GM12875 (cell line): ENCODE measurements around the gene PRPS1L1.

Source experiments
- H3K4me3 ChIP-seq: one replicate; pipeline ENCODE4 v1.5.1; 2011; ENCODE audit warnings: low read depth, low read length, control low read depth
- CTCF ChIP-seq: IDR thresholded peaks from 2 replicates; pipeline ENCODE4 v1.5.1; 2011; ENCODE audit warnings: low read depth, mild to moderate bottlenecking, control low read depth, inconsistent platforms, low read length, moderate library complexity, borderline replicate concordance; ENCODE audit not compliant: insufficient read depth

Gene PRPS1L1

GRCh38 chr7:18053177-18053928 is 25.7 kb upstream of the PRPS1L1 start:
- H3K4me3 ChIP-seq = no peak overlapping the region
- TF ChIP-seq CTCF = no peak

GRCh38 chr7:18049262-18049661 is 21.6 kb upstream of the PRPS1L1 start:
- H3K4me3 ChIP-seq = no peak overlapping the region
- no peak for TF ChIP-seq CTCF

GRCh38 chr7:18046601-18047000 is 19.0 kb upstream of the PRPS1L1 start:
- H3K4me3 ChIP-seq = no peak overlapping the region
- TF ChIP-seq CTCF = no peak

- H3K4me3 ChIP-seq = no peak overlapping the region
- TF ChIP-seq CTCF = no peak
Observed at GRCh38 chr7:18045171-18045570, 17.5 kb upstream of the PRPS1L1 start.

GRCh38 chr7:18041191-18041590 is 13.5 kb upstream of the PRPS1L1 start:
- no peak overlapping the region for H3K4me3 ChIP-seq
- no peak for TF ChIP-seq CTCF

- H3K4me3 ChIP-seq = no peak overlapping the region
- TF ChIP-seq CTCF = no peak
Observed at GRCh38 chr7:18040196-18040595, 12.6 kb upstream of the PRPS1L1 start.

- no peak for TF ChIP-seq CTCF
- no peak overlapping the region for H3K4me3 ChIP-seq
Observed at GRCh38 chr7:18038382-18038781, 10.7 kb upstream of the PRPS1L1 start.
